IPS DF 19.7 (cell line): ENCODE measurements around the gene SERINC5.
"Not testable (repeated sequence)": the region's sequence is repeated elsewhere in the genome, so short reads cannot be mapped to it uniquely, and the experiment has no call there.

ENCODE experiments used
- DNase-seq: peaks from one replicate; pipeline ENCODE4 v3.0.0-alpha.2; 2013; ENCODE audit warnings: low read depth, low spot score

Gene SERINC5

DNA sequence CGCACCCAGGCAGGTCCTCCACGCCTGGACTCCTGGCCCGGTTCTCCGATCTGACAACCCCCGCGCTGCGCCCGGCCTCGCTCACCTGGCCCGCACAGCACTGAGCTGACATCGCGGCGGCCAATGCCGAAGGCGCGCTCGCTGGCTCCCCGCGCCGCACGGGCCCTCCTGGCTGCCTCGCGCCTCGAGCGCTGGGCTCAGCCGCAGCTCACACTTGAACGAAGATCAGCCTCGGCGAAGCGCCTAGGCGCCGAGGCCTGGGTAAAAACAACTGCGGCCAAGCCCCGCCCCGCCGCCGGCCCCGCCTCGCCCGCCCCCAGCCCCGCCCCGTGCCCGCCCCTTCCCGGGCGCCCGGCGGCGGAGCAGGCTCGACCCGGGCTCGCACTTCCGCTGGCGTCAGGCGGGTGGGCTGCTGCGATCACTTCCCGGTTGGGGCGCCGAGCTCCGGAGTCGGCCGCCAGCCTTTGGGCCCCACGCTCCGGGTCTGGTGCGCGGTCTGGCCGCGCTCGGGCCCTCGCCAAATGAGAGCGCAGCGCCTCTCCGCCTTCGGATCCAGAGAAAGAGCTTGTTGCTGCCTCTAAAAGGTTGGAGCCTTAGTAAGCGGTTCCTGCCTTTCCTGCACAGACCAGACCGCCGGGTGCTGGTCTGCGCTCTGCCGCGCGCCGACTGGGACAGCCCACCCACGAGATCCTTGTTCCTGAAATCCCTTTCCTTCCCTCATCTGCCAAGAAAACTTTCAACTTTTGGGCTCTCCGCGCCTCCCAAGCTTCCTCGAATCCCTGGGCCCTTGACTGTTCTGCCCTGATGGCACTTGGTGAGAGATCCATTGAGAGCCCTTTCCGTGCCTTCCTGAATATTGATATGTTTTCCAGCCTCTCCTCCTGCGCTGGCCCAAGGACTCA, at the start of gene SERINC5:
SERINC5 (minus strand) TSS at position 238 of the 902 bp plus-strand sequence; CDS start at position 112, 126 bp downstream.
- no peak for DNase-seq

DNA sequence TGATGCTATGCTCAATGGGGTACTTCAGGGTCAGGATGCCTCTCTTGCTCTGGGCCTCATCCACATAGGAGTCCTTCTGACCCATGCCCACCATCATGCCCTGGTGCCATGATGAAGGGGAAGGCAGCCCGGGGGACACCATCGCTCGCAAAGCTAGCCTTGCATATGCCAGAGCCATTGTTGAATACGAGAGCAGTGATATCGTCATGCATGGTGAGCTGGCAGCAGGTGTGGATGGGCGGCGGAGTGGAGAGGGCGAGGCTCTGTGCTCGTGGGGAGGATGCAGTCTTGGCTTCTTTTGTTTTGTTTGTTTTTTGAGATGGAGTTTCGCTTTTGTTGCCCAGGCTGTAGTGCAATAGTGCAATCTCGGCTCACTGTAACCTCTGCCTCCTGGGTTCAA, 46.8 kb upstream of the SERINC5 start:
- DNase-seq, result no peak

DNA sequence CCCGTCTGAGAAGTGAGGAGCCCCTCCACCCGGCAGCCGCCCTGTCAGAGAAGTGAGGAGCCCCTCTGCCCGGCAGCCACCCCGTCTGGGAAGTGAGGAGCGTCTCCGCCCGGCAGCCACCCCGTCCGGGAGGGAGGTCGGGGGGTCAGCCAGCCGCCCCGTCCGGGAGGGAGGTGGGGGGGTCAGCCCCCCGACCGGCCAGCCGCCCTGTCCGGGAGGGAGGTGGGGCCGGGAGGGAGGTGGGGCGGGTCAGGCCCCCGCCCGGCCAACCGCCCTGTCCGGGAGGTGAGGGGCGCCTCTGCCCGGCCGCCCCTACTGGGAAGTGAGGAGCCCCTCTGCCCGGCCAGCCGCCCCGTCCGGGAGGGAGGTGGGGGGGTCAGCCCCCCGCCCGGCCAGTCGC, 45.5 kb upstream of the SERINC5 start:
- DNase-seq, result not testable (repeated sequence)

DNA sequence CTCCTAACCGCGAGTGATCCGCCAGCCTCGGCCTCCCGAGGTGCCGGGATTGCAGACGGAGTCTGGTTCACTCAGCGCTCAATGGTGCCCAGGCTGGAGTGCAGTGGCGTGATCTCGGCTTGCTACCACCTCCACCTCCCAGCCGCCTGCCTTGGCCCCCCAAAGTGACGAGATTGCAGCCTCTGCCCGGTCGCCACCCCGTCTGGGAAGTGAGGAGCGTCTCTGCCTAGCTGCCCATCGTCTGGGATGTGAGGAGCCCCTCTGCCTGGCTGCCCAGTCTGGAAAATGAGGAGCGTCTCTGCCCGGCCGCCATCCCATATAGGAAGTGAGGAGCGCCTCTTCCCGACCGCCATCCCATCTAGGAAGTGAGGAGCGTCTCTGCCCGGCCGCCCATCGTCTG, 44.9 kb upstream of the SERINC5 start:
- not testable (repeated sequence) for DNase-seq

DNA sequence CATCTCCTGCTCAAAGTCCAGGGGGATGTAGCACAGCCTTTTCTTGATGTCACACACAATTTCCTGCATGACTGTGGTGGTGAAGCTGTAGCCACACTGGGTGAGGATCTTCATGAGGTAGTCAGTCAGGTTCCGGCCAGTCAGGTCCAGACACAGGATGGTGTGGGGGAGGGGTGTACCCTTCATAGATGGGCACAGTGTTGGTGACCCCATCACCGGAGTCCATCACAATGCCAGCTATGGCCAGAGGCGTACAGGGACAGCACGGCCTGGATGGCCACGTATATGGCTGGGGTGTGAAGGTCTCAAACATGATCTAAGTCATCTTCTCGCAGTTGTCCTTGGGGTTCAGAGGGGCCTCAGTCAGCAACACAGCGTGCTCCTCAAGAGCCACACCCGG, 44.3 kb upstream of the SERINC5 start:
- DNase-seq, result no peak

DNA sequence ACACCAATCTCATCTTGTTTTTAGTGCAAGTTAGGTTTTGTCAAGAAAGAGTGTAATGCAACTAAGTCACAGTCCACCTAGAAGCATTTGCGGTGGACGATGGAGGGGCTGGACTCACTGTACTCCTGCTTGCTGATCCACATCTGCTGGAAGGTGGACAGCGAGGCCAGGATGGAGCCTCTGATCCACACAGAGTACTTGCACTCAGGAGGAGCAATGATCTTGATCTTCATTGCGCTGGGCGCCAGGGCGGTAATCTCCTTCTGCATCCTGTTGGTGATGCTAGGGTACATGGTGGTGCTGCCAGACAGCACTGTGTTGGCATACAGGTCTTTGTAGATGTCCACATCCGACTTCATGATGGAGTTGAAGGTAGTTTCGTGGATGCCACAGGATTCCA, 43.8 kb upstream of the SERINC5 start:
- DNase-seq, result no peak

DNA sequence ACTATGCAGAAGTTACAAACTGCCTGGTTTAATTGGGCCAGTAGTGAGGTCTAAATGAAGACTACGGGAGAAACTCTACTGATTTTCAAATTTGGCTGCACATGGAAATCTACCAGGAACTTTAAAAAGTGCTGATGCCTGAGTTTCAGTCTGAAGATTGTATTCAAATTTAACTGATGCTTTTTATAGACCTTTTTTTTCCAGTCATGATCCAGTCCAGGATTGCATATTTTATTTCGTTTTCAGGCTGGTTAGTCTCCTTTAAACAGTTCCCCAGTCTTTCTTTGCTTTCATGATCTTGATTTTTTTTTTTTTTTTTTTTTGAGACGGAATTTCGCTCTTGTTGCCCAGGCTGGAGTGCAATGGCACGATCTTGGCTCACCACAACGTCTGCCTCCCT, 40.3 kb upstream of the SERINC5 start:
- no peak for DNase-seq

DNA sequence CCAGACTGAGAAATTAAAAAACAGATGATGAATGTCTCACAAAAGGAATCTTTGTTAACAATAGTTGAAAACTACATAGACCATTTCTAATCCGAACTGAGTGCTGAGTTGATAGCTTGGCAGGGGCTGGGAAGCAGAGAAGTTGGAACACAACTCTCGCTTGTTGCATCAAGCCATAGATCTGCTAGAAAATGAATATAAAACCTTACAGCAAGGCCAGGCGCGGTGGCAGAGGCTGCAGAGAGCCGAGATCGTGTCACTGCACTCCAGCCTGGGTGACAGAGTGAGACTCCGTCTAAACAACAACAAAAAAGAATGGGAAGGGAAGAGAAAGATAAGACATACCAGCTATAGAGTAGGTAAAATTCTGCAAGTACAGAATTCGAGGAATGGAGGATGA, 35.9 kb upstream of the SERINC5 start:
- DNase-seq, result no peak

DNA sequence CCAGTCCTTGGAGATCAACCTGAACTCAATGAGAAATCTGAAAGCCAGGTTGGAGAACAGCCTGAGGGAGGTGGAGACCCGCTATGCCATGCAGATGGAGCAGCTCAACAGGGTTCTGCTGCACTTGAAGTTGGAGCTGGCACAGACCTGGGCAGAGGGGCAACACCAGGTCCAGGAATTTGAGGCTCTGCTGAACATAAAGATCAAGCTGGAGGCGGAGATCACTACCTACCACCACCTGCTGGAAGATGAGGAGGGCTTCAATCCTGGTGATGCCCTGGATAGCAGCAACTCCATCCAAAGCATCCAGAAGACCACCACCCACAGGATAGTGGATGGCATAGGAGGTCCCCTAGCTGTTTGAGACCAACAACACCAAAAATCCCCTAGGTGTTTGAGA, 33.5 kb upstream of the SERINC5 start:
- DNase-seq, result no peak

DNA sequence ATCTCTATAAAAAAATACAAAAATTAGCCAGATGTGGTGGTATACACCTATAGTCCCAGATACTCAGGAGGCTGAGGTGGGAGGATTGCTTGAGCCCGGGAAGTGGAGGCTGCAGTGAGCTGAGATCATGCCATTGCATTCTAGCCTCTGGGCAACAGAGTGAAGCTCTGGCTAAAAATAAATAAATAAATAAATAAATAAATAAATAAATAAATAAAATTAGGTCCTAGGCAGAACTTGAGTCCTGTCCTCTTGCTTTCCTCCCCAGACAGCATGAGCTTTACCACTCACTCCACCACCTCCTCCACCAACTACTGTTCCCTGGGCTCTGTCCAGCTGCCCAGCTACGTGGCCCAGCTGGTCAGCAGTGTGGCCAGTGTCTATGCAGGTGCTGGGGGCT, 32.3 kb upstream of the SERINC5 start:
- no peak for DNase-seq

DNA sequence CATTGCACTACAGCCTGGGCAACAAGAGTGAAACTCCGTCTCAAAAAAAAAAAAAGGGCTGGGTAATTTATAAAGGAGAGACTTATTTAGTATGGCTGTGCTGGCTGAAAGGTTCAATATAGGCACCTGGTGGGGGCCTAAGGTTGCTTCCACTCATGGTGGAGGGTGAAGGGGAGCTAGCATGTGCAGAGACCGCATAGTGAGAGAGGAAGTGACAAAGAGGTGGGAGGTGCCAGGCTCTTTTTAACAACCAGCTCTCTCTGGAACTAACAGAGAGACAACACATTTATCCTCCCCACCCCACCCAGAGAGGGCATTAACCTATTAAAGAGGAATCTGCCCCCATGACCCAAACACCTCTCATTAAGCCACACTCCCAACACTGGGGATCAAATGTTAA, 28.9 kb upstream of the SERINC5 start:
- no peak for DNase-seq

DNA sequence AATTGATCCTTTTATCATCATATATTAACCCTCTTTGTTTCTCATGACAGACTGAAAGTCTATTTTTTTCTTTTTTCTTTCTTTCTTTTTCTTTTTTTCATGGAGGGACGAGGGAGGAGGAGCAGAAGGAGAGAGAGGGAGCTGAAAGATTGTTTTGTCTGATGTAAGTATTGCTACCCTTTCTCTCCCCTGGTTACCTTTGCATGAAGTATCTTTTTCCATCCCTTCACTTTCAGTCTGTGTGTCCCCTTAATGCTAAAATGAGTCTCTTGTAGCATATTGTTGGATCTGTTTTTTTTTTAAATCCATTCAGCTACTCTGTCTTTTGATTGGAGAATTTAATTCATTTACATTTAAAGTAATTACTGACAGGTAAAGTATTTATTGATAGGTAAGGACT, 27.5 kb upstream of the SERINC5 start:
- DNase-seq, result no peak

DNA sequence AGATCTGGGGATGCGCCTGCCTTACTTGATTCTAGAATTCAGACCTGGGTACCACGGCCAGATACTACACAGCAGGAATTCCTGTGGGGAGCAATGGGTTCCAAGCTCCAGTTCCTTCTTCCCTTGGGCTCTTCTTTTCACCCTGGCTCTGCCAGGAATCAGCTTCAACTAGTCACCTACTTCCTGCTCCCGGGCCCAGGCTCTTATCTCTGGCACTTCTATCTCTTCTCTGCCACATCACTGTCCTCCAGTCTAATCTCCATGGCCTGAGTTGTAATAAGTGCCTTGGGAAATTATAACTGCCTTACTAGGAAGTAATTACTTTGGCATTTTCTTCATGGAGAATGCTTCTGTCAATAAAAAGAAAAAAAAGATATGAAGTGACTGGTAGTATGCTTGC, 26.2 kb upstream of the SERINC5 start:
- no peak for DNase-seq

DNA sequence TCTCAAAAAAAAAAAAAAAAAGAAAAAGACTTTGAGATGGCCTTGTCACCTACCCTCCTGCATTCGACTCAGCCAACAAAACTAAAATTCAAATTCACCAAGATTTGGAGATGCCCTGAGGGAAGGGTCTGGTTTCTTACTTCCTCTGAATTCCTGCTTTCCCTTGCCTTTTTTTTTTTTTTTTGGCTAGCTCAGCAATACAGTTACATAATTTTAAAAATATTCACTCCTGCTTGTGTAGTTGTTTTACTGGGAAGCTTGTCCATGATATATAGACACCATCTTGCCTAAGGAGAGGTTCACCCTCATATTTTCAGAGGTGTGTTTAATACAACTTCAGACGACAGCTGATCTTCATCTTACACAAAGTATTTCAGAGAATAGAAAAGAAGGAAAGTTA, 21.3 kb upstream of the SERINC5 start:
- DNase-seq, result no peak

DNA sequence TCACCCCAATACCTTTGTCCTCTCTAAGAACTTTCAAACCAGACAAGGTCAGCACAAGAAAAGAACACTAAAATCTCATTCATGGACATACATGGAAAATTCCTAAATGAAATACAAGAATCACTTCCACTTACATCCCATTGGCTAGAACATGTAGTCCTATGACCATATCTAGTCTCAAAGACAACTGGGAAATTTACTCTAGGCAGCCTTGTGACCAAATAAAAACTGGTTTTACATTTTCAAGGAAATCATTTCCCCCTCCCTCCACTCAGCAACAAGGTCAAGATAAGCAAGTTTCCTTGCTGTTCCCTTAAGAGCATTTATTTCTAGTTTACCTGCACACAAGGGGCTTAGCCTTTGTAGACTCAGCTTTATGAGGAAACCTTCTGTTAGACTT, 20.3 kb upstream of the SERINC5 start:
- DNase-seq, result no peak

DNA sequence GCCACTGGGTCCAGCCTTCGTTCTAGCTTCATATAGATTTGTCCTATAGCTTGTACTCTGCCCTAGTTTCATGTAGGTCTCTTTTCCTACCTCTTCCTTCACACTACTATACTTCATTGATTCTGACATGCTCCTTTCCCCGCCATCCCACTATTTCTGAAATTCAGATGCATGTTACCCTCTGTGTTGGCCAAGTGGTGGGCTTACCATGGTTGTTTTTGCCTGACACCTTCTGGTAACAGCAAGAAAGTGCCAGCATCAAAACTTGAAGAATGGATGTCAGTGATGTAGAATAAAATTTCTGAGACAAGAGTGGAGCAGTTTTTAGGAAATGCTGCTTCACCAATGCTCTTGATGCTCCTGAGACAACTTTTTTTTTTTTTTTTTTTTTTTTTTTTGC, 19.5 kb upstream of the SERINC5 start:
- peak; percentile 59 for DNase-seq

DNA sequence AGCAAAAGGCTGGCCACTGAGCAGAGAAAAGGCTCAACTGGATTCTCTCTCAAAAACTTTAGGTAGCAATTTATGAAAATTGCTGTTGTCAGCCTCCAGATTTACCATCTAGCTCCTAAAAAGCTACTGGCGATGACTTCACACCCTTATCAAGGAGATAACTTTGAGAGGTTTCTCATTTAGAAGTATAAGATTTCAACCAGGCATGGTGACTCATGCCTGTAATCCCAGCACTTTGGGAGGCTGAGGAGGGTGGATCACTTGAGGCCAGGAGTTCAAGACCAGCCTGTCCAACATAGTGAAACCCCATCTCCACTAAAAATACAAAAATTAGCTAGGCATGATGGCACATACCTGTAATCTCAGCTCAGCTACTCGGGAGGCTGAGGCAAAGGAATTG, 14.7 kb upstream of the SERINC5 start:
- not testable (repeated sequence) for DNase-seq

DNA sequence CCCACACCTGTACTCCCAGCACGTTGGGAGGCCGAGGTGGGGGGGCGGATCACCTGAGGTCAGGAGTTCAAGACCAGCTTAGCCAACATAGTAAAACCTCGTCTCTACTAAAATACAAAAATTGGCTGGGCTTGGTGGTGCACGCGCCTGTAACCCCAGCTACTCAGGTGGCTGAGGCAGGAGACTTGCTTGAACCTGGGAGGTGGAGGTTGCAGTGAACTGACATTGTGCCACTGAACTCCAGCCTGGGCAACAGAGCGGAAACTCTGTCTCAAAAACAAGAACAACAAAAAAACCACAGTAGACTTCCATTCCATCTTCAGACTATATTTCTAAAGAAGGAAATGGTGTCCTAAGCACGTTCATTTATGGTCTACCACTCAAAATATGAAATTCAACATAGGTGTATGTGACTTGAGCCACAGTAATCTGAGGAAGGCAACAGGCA, 14.2 kb upstream of the SERINC5 start:
- no peak for DNase-seq

DNA sequence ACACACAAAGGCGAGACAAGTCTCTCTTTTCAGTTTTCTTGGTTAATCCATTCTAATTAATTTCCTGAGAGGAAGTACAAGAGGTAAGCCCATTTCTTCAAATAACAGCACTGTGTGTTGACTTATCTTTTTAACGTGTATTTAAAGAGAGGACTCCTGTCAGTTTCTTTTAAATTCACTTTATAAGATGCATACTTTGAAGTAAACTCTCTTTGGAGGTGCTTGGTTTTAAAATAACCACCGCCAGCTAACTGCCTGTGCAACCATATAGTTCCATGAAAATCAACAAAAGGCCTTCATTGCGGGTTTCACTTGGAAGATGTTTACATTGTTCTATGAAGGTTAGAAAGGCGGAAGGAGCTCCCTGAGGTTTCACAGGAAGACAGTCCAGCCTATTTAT, 13.1 kb upstream of the SERINC5 start:
- DNase-seq, result no peak

DNA sequence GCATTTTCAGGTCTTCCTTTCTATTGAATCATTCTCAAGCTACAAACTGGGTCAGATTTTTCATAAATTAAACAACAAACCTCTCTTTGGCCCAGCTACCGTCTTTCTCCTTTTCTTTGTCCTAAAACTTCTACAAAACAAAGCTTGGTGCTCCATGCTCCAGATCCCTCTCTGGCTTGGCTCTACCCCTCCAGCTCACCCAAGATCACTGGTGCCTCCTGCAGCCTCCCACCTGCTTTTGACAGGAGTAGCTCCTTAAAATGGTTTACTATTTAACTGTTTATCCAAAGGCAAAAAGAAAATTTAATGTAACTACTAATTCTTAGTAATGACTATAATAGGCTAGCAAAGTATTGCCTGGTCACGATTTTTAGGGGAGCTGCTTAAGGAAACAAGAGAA, 10.7 kb upstream of the SERINC5 start:
- no peak for DNase-seq

DNA sequence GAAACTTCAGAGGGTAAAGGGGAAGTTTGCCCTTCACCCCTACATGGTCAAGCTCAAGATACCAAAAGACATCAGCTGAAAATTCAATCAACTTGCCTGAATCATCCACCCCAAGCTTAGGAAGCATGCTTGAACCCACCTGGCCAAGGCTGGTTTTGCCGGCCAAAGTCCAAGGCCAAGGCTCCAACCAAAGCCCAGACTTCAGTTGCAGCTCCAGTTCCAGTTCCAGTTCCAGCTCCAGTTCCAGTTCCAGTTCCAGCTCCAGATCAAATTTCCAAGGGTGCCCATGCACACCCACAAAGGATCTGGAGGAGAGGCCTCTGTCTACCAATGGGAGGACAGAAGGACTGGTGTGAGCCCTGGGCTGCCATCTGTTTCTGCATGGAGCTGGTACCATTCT, 4.6 kb upstream of the SERINC5 start:
- no peak for DNase-seq

DNA sequence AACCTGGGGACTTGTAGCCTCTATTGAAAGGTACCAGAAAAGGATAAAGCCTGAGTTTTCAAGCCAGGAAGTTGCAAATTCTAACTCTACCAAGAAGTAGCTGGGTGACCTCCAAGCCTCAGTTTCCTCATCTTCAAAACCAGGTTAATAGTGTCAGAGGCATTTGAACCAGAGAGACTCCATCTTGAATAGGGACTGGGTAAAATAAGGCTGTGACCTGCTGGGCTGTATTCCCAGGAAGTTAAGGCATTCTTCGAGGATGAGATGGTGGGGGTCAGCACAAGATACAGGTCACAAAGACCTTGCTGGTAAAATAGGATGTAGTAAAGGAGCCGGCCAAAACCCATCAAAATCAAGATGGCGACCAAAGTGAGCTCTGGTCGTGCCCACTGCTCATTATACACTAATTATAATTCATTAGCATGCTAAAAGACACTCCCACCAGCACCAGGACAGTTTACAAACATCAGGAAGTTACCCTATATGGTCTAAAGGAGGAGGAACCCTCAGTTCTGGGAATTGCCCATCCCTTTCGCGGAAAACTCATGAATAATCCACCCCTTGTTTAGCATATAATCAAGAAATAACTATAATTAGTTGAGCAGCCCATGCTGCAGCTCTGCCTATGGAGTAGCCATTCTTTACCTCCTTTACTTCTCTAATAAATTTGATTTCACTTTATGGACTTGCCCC, 3.8 kb upstream of the SERINC5 start:
- DNase-seq, result no peak

DNA sequence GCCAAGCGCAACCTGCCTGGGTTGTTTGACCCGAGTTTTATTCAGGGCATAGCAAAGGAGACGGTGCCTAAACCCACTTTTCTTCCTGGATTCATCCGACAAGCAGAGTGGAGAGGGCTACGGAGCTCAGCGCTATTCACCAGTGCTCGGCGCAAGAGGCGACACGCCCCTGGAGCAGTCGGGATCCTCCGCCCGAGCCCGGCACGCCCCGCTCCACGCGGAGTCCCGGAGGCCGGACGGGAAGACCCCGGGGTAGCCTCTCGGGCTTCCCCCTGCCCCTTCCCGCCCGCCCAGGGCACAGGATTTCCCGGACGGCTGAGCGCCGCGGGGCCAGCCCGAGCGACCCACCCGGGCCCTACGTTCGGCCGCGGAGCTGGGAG, 427 bp downstream of the SERINC5 start:
- DNase-seq, result no peak
